HG03025 (cell line): ENCODE measurements around the gene PSMD9.
A peak's percentile ranks its signal among the peaks of the same experiment; 100 is the strongest.
"Not testable (repeated sequence)": the region's sequence is repeated elsewhere in the genome, so short reads cannot be mapped to it uniquely, and the experiment has no call there.

ENCODE experiments used
- ATAC-seq: cut with Tn5 transposase; IDR thresholded peaks from one replicate; pipeline ENCODE4 v1.9.1; 2021; ENCODE audit warnings: mild to moderate bottlenecking, moderate library complexity; ENCODE audit not compliant: unreplicated experiment, low FRiP score

Gene PSMD9, protein sequence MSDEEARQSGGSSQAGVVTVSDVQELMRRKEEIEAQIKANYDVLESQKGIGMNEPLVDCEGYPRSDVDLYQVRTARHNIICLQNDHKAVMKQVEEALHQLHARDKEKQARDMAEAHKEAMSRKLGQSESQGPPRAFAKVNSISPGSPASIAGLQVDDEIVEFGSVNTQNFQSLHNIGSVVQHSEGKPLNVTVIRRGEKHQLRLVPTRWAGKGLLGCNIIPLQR

DNA sequence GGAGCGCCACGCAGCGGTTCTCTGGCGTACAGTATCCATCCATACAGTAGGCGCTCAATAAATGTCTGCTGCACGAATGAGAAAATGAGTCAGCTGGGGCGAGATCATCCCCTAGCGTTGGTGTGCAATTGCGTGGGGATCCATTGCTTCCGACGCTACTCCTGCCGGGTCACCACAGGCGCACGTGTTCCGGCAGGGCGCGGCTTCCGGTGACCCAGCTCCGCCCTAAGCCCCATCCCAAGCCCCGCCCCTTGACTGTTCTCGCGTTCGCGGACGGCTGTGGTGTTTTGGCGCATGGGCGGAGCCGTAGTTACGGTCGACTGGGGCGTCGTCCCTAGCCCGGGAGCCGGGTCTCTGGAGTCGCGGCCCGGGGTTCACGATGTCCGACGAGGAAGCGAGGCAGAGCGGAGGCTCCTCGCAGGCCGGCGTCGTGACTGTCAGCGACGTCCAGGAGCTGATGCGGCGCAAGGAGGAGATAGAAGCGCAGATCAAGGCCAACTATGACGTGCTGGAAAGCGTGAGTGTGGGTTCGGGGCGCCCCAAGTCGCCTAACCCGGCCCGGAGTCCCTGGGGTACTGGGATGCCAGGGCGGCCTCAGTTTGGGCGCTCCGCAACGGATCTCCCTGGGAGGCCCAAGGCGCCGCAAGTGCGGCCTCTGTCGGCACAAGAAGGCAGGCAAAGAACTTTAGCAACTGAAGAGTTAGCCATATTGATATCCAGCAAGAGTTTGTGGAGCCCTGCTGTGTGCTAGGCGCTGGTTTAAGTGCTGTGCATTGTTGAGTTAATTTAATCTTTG lies at the start of gene PSMD9:
Gene PSMD9 (plus strand): TSS at position 313 of the 796 bp plus-strand sequence. CDS start 67 bp downstream, at position 380.
- ATAC-seq = peak; percentile 90

DNA sequence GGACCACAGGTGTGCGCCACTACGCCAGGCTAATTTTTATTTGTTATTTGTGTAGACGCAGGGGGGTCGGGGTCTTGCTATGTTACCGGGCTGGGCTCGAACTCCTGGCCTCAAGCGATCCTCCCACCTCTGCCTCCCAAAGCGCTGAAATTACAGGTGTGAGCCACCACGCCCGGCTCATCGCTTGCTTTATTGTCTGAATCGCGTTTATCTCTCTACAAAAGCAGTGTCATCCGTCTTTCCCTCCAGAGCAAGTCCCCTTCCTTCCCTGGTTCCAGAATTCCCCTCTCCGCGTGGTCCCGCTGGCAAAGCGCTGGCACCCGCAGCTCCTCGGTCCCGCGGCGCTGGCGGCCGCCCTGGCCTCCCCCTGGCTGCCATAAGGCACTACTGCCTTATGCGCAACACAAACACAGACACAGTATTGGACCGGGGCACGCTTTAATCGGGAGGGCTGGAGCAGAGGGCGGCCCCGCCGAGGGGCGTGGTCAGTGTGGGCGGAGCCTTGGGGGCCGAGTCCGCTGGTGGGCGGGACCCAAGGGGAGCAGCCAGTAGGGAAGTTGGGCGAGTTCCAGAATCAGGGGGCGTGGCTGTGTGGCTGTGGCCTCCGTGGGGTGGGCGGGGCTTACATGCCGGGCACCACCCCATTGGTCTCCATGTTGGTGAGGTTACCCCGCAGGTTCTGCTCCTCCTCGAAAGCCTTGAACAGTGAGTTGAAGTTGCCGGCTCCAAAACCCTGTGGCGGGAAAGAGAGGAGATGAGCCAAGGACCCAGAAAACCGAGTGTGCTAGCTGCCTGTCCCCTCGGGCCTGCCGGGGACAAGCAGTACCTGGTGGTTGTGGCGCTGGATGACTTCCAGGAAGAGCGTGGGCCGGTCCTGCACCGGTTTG lies 49.2 kb upstream of the PSMD9 start:
- ATAC-seq = peak; percentile 79

DNA sequence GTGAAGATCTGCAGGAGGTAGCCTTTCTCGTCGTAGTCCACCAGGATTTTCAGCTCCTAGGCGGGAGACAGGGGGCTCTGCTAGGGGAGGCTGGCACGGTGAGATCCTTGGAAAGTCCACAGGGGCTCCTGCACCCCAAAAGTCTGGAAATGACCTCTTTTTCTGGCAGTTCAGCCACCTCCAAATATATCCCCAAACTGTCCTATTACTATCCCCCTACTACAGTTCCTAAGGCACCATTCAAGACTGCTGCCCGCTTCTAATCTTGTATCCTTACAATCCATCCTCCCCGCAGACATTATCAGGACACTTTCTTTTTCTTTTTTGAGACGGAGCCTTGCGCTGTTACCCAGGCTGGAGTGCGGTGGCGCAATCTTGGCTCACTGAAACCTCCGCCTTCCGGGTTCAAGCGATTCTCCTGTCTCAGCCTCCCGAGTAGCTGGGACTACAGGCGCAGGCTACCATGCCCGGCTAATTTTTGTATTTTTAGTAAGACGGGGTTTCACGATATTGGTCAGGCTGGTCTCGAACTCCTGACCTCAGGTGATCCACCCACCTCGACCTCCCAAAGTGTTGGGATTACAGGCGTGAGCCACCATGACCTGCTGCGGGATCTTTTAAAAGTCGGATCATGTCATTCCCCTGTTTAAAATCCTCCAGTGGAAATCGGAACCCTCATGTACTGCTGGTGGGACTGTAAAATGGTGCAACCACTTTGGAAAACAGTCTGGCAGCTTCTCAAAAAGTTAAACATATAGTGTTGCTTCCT lies 48.4 kb upstream of the PSMD9 start:
- ATAC-seq = no peak

DNA sequence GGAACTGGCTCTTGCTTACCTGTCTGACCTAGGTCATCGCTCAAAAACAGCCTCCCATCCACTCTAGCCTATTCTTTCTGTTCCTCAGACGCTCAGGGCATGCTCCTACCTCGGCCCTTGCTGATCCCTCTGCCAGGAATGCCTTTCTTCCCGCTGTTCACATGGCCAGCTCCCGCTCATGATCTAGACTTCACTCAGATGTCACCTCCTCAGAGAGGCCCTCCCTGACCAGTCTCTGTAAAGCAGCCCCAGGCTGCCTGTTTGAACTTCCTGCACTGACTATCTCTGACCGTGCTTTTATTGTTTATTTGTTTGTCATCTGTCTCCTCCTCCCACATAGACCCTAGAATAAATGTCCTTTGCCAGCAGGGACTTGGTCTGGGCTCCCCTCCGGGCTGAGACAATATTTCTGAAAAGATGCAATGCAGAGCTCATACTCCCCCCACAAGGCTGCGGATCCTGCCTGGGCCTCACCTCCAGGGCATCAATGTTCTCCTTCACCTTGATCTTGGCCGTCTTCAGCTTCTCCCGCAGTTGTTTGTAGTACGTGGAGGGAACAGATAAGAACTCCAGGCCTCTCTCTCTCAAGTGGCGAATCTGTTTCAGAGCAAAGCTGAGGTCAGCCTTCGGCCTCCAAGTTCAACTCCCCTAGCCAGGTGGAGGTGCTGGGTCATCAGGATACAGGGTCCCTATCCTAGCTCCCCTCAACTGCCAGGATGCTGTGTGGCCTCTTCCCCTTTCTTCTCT lies 45.2 kb upstream of the PSMD9 start:
- ATAC-seq = no peak

DNA sequence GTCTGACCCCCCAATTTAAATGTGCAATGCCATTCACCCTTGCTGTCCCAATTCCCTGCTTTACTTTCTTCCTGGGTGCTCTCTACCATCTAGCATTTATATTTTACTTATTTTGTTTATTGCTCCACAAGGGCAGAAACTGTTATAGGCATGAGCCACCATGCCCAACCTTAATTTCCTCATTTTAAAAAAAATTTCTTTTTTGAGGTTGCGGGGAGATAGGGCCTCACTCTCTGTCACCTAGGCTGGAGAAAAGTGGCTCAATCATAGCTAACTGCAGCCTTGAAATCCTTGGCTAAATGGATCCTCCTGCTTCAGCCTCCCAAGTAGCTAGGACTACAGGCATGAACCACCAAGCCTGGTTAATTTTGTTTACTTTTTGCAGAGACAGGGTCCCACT lies 42.9 kb upstream of the PSMD9 start:
- ATAC-seq = no peak

DNA sequence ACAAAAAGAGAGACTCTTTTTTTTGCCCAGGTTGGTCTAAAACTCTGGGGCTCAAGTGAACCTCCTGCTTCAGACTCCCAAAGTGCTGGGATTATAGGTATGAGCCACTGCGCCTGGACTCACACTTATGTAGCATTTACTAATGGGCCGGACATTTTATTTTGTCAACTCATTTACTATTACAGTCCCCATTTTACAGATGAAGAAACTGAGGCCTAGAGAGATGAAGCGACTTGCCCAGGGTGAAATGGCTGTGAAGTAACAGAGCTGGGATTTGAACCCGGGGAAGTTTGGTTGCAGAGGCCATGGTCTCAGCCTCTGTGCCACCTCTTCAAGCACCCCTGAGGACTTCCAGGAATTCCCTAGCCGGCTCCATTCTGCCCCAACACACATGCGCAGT lies 39.4 kb upstream of the PSMD9 start:
- no peak for ATAC-seq

DNA sequence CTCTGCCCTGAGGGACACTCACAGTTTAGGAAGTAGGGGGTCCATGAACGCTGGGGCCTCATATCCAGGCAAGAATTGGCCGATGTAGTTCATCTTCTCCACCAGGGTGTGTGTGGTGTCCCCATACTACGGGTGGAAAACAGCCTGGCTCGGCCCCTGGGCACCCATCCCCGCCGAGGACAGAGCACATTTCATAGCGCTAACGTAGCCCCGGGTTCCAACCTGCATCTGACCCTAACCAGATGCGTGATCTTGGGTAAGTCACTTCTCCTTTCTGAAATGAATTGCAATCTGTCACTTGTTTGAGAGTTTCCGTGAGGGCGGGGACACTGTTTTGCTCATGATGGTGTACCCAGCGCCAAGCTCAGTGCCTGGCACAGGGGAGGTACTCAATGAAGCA lies 38.9 kb upstream of the PSMD9 start:
- no peak for ATAC-seq

DNA sequence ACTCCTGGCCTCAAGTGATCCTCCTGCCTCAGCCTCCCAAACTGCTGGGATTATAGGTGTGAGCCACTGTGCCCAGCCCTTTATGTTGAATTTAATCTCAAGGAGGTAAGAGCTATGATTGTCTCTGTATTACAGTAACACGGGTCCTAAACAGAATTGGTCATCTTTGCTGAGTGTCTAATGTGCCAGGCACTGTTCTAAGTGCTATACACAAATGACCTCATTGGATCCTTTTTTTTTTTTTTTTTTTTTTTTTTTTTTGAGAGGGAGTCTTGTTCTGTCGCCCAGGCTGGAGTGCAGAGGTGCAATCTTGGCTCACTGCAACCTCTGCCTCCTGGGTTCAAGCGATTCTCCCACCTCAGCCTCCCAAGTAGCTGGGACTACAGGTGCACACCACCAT lies 36.2 kb upstream of the PSMD9 start:
- ATAC-seq = not testable (repeated sequence)

DNA sequence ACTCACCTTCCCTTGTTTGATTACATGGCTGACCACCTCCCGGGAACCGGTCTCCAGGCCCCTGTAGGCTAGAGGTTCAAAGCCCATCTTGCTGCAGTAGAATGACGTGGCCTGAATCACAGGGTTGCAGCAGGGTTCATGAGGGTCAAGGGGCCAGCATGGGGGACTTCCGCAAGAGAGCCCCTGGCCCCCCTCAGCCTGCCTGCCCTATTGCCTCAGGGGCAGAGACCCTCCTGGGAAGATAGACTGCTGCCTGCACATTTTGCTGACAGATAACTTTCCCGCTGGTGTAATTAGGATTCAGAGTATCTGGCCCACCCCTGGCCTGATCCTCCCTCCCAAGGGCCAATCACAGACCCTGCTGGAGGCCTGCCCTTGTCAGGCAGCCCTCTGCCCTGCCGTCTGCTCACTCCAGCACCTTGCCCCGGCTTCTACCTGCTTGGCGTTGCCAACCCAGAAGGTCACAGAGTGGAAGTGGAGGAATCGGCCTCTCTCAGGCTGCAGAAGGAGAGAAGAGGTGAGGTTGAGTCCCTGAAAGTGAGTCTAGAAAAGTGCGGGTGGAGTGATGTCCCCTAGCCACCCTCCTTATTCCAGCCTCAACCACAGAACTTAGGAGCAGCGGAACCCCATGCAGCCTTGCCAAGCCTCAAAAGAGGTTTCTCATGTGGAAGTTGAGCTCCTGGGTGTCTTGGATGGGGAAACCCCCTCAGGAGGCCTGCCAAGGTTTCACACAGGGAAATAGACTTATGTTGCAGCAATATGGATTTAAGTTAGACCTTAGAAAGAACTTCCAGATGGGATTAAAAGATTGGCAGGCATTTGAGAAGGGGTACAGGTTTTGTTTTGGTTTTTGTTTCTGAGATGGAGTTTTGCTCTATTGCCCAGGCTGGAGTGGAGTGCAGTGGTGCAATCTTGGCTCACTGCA lies 31.0 kb upstream of the PSMD9 start:
- ATAC-seq = no peak

DNA sequence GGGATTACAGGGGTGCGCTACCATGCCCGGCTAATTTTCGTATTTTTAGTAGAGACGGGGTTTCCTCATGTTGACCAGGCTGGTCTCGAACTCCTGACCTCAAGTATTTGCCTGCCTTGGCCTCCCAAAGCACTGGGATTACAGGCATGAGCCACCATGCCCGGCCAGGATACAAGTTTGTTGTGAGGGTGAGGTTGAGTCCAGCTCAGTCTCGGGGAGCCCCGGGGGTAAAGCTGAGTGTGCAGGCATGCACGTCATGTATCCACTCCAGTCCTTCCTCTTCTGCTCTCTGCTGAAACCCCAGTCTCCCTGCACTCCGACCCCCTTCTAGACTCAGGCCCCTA lies 30.3 kb upstream of the PSMD9 start:
- ATAC-seq = no peak

DNA sequence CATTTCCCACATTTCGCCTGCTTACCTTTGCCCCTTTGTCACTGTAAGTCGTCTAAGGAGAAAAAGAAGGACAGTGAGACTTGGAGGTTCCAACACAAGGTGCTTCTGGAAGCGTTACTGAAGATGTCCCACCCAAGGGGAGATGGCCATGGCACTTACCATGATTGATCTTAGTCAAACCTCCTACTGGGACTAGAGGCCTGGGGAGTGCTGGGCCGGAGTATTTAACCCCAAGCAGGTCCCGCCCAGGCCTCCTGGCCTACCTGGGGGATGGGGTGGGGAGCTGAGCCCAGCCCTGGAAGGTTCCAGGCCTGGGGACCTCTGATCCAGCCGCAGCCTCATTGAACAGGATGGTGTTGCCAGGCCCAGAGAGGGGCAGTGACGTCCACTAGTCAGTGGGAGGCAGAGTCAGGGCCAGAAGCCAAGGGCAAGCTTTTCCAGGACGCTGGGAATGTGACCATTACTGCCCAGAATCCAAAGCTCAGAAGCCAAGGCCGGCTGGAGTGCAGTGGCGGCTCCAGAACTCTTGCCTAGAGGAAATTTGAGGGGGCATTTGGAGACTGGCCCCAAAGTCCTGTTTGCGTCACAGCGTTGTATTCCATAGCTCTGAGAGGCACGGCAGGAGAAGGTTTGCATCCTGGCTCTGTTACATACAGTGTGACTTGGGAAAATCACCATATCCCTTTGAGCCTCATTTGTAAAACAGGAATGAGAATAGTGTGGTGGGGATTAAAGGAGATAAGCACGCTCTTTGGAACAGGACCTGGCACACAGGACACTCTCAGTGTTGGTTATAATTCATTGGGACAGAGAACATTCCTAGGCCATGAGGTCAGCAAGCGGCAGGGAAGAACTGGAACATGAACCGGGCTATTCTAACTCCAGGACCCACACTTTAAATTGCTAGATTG lies 29.7 kb upstream of the PSMD9 start, which contains the start of gene HPD:
Gene HPD (minus strand): TSS at position 198 of the 911 bp plus-strand sequence. CDS start 36 bp downstream, at position 162.
- no peak for ATAC-seq

DNA sequence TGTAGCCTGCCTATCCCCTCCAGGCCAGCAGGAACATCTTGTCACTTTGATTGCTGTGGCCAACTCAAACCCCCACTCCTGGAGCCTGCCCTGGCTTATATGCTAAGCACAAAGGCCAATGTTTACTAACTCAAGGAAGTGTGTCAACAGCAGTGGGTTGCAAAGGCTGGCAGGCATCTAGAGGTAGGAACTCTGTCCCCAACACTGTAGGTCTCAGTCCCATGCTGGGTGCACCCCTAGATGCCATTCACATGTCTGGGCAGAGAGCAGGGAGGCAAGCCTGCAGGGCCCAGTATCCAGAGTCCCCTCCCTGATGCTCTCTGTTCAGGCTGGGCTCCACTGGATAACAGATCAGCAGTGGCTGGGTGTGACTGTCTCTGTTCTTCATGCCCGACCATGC lies 28.3 kb upstream of the PSMD9 start:
- no peak for ATAC-seq

DNA sequence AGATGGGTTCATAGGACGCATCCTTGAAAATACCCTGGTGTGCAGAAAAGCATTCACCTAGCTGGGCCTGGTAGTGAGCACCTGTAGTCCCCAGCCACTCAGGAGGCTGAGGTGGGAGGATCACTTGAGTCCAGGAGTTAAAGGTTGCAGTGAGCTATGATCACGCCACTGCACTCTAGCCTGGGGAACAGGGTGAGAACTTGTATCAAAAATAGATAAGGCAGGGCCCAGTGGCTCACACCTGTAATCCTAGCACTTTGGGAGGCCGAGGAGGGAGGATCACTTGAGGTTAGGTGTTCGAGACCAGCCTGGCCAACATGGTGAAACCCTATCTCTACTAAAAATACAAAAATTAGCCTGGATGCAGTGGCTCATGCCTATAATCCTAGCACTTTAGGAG lies 27.9 kb upstream of the PSMD9 start:
- not testable (repeated sequence) for ATAC-seq

DNA sequence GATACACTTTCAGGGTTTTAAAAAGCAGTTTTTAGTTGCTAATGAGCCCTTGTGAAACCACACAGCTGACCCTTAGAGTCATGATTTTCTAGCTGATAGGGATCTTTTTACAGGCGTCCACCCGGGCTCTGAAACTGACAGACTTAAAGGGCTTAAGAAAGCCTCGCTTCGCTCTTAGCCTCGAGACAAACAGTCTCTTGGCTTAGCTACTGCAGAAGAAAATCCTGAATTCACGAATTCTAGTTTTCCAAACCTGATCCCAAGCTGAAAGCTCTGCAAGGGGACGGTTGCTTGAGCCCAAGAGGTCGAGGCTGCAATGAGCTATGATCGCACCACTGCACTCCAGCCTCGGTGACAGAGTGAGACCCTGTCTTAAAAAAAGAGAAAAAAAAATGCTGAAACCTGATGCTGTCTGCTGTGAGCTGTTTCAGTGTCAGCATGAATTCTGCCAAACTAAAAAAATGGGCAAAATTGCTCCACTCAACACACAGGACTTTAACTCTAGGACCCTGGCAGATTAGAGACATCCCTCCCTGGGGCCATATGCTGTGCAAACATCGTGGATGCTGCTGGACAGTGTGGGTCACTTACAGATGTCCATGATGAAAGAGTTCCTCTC lies 26.8 kb upstream of the PSMD9 start:
- ATAC-seq = no peak

DNA sequence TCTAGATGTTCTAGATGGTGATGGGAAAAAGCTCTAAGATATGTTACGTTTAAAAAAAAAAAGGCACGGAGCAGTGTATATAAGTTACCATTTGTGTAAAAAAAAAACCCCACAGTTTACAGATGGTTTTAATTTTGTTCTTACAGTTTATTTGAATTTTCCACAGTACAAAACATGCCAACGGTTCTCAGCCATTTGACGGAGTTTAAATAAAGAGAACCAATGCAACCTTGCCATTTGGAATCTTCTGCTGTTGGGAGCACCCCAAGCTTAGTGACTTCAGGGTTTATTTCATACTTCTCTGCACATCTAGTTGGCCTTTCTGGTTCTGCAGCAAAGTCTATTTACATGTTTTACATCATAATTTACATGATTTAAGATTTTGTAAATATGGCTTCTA lies 22.3 kb upstream of the PSMD9 start:
- no peak for ATAC-seq

DNA sequence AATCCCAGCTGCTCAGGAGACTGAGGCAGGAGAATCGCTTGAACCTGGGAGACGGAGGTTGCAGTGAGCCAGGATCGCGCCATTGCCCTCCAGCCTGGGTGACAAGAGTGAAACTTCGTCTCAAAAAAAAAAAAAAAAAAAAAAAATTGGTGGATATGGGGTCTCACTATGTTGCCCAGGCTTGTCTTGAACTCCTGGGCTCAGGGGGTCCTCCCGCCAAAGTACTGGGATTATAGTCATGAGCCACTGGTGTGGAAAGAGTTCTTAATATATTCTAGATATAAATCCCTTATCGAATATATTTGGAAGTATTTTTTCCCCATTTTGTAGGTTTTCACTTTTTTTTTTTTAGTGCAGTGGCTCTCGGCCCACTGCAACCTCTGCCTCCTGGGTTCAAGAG lies 19.4 kb upstream of the PSMD9 start:
- ATAC-seq = not testable (repeated sequence)

DNA sequence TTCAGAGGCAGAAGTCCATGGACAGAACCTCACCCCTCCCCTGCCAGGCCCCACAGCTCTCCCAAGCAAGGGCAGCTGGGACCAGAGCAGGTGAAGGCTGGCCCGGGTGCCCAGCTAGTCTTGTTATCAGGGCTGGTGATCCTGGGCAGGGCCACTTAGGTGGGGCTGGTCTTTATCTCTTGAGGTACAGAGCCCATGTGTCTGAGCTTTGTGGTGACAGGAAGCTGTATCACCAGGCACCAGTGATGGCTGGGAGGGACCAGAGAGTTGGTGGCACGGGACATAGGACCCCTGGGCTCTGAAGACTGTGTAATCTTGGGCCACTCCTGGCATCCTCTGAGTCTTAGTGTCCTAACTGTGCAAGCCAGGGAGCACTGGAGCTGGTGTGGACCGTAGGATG lies 17.1 kb upstream of the PSMD9 start:
- no peak for ATAC-seq
